WERI-Rb-1 (cell line): Measurements from ENCODE around the gene SH2D7.

Source experiments
- DNase-seq: peaks from one replicate; pipeline ENCODE4 v3.0.0-alpha.2; 2020
- H3K27ac ChIP-seq: fragments of 250-450 bp; sonication (Bioruptor Pico); 2 replicates; pipeline ENCODE4 v1.5.1; 2020; ENCODE audit warnings: mild to moderate bottlenecking, moderate library complexity
- H3K27me3 ChIP-seq: fragments of 250-450 bp; sonication (Bioruptor Pico); 2 replicates; pipeline ENCODE4 v1.5.1; 2021; ENCODE audit warnings: mild to moderate bottlenecking, low read depth, moderate library complexity; ENCODE audit not compliant: insufficient read depth, severe bottlenecking
- H3K36me3 ChIP-seq: fragments of 250-450 bp; sonication (Bioruptor Pico); 2 replicates; pipeline ENCODE4 v1.5.1; 2020; ENCODE audit warnings: mild to moderate bottlenecking, moderate library complexity
- H3K4me3 ChIP-seq: 2 replicates; pipeline ENCODE4 v1.5.1; 2011; ENCODE audit warnings: low read depth, mild to moderate bottlenecking, control low read depth, low read length
- H3K9me3 ChIP-seq: fragments of 250-450 bp; sonication (Bioruptor Pico); 2 replicates; pipeline ENCODE4 v1.5.1; 2021; ENCODE audit warnings: mild to moderate bottlenecking, moderate library complexity; ENCODE audit not compliant: severe bottlenecking
- TF ChIP-seq, protein P1 (sequence below): IDR thresholded peaks from 2 replicates; pipeline ENCODE4 v1.5.1; 2011; ENCODE audit warnings: low read depth, mild to moderate bottlenecking, control low read depth, inconsistent platforms, low read length

The SH2D7 gene

DNA sequence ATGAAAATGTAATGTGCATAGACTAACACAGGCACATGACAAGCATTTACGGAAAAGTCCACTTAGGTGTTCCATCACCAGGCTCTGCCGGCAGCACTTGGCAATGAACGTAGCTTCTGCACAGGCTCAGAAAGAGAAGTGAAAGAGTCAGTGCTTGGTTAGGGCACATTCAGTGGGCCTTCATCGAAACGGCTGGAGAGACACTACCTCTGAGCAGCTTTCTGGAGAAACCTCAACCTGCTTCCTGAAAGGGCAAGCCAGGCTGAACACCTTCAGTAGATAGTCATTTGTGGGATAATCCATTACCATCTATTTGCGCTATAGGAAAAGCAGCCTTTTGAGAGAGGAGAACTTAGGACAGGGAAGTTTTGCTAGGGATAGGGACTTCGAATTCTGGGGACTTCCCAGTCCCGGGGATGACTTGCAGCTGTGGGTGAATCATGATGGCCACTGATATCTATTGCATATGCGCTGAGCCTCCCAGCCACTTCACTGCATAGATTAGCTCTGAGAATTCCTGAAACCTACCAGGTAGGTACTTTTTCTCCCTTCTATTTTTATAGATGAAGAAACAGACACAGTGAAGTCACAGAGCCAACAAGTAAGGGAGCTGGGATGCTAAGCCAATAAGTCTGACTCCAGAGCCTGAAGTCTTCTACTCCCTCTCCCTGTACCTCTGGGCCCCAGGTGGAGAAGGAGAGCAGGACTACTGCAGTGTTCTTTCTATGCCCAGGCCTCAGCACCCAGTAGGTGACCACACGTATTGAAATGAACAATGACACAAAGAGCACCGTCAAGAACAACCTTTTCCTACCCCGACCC lies 4.2 kb upstream of the SH2D7 start:
- TF ChIP-seq, protein P1, sequence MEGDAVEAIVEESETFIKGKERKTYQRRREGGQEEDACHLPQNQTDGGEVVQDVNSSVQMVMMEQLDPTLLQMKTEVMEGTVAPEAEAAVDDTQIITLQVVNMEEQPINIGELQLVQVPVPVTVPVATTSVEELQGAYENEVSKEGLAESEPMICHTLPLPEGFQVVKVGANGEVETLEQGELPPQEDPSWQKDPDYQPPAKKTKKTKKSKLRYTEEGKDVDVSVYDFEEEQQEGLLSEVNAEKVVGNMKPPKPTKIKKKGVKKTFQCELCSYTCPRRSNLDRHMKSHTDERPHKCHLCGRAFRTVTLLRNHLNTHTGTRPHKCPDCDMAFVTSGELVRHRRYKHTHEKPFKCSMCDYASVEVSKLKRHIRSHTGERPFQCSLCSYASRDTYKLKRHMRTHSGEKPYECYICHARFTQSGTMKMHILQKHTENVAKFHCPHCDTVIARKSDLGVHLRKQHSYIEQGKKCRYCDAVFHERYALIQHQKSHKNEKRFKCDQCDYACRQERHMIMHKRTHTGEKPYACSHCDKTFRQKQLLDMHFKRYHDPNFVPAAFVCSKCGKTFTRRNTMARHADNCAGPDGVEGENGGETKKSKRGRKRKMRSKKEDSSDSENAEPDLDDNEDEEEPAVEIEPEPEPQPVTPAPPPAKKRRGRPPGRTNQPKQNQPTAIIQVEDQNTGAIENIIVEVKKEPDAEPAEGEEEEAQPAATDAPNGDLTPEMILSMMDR, result no peak
- no peak overlapping the region for H3K4me3 ChIP-seq
- no peak overlapping the region for H3K27ac ChIP-seq
- no peaks in the 10 kb centered on the region for H3K36me3 ChIP-seq
- no peaks in the 10 kb centered on the region for H3K27me3 ChIP-seq
- H3K9me3 ChIP-seq, result no peaks in the 10 kb centered on the region
- DNase-seq, result no peak

- Histone ChIP-seq H3K27me3 (no peaks in the 10 kb centered on the region), H3K4me3 (no peak overlapping the region), H3K27ac (no peak overlapping the region), H3K9me3 (no peaks in the 10 kb centered on the region), H3K36me3 (no peaks in the 10 kb centered on the region)
- DNase-seq, result no peak
- TF ChIP-seq, protein P1, result no peak
Measured at GRCh38 chr15:78088773-78089080, 3.6 kb upstream of the SH2D7 start.

GRCh38 chr15:78090422-78091063 lies 1.8 kb upstream of the SH2D7 start:
- DNase-seq, result no peak
- H3K4me3 ChIP-seq, result no peak overlapping the region
- TF ChIP-seq, protein P1, result no peak
- no peaks in the 10 kb centered on the region for H3K27me3 ChIP-seq
- H3K36me3 ChIP-seq, result no peaks in the 10 kb centered on the region
- H3K9me3 ChIP-seq, result no peaks in the 10 kb centered on the region
- H3K27ac ChIP-seq, result no peak overlapping the region

GRCh38 chr15:78093242-78094020 lies 1.1 kb downstream of the SH2D7 start:
- H3K27ac ChIP-seq, result no peak overlapping the region

GRCh38 chr15:78097667-78098066 lies 5.3 kb downstream of the SH2D7 start:
- TF ChIP-seq, protein P1, result no peak
- Histone ChIP-seq H3K9me3 (no peaks in the 10 kb centered on the region), H3K36me3 (no peaks in the 10 kb centered on the region), H3K27me3 (no peaks in the 10 kb centered on the region), H3K4me3 (no peak overlapping the region), H3K27ac (no peak overlapping the region)
- no peak for DNase-seq

More at GRCh38 chr15:78093242-78094020, 1.1 kb downstream of the SH2D7 start:
- Histone ChIP-seq H3K36me3 (no peaks in the 10 kb centered on the region), H3K4me3 (no peak overlapping the region), H3K27me3 (no peaks in the 10 kb centered on the region), H3K9me3 (no peaks in the 10 kb centered on the region)
- DNase-seq, result no peak
- TF ChIP-seq, protein P1, result no peak
